ENCODE measurements around the gene LPP.
"Not testable (repeated sequence)": the region's sequence is repeated elsewhere in the genome, so short reads cannot be mapped to it uniquely, and the experiment has no call there.

LPP gene

DNA sequence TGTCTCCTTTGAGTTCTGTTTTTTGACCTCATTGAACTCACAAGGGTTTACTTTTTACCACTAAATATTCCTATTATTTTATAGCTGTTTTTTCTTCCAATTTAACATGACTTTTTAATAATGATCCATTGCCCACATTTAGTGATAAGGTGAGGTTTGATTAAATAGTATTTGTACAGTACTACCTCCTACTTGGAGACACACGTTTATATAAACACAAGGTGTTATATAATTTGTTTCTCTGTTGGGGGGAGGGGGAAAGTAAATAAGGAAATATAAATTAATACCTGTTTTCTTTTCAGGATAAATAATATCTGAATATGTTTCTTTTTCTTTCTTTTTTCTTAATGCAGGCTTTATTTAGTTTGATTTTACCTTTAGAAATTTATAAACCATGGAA lies 281.3 kb downstream of the LPP start:
- no peak for DNase-seq (ENCODE audit: low read depth)

DNA sequence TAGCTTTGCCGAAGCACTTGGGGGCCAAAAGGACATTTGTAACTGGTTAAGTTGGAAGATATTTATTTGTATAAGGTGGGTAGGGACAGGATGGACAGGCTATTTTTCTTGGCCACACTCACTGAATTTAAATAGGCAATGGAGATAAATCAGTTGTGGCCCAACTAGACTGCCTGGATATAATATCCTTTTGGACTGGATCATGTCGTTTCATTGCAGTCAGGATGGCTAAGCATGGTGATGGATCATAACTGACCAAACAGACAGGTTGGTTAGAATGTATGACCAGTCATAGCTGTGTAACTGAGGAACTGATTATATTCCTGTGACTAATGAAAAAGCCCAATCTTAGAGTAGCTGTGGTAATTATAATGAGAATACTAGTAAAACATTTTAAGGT lies 284.0 kb downstream of the LPP start:
- DNase-seq (ENCODE audit: low read depth), result no peak

DNA sequence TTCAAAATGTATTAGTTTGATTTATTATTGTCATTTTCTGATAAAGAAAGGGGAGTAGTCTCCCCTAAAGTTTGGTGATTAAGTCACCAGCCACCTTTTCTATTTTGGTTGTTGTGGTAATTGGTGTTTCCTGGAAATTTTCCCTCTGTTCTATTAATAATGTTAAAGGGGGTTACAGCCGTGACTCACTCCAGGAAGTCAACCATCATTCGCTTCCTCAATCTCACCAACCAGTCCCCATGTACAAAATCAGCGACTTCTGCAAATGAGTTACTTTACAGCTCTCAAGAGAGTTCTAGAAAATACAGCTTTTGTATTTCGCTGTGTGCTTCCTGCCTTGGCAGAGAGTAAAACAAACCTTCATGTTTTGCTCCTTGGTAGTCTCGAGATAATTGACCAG lies 285.1 kb downstream of the LPP start:
- no peak for DNase-seq (ENCODE audit: low read depth)

DNA sequence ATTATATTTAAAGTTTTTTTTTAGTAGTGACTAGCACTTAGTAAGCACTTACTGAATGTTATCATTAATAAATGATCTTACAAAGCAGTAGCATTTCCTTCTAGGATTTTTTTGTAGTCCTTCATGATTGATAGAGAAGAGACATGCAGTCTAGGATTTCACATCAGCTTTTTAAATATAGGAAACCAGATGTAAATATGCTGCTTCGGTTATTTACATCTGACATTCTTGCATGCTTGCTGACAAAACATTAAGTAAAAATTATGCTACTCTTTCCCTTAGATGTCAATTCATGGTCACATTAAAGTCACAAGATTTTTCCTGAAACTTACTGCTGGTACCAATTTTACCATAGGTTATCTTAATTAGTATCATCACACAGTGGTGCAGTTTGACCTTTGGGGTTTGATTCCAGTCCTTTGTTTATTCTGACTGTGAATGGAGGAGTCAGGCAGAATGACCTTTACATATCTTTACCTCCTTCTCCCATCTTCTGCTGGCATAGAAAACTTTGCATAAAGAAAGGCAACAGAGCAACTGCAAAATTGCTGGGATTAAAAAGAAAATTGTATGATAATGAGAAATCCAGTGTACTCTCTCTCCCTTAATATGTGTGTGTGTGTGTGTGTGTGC lies 286.5 kb downstream of the LPP start:
- no peak for DNase-seq (ENCODE audit: low read depth)

DNA sequence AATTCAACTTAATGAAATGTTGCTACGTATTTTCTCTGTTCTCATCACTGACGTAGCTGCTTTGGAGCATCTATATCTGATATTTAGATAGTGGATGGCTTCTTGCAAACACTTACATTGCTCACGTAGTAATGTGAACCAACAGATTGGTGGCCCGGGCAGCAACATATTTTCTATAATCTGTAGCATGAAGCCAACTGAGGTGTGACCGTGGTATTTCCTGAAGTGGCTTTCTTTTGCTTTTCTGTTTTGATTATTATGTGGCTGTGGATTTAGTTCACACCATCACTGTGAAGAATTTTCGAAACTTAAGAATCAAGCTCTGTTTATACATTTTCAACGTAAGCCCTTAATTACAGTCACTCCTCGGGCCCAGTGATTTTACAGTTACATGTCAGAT lies 288.5 kb downstream of the LPP start:
- DNase-seq (ENCODE audit: low read depth), result no peak

DNA sequence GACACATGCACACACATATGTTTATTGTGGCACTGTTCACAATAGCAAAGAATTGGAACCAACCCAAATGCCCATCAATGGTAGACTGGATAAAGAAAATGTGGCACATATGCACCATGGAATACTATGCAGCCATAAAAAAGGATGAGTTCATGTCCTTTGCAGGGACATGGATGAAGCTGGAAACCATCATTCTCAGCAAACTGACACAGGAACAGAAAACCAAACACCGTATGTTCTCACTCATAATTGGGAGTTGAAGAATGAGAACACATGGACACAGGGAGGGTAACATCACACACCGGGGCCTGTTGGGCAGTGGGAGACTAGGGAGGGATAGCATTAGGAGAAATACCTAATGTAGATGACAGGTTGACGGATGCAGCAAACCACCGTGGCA lies 291.2 kb downstream of the LPP start:
- DNase-seq (ENCODE audit: low read depth), result not testable (repeated sequence)

DNA sequence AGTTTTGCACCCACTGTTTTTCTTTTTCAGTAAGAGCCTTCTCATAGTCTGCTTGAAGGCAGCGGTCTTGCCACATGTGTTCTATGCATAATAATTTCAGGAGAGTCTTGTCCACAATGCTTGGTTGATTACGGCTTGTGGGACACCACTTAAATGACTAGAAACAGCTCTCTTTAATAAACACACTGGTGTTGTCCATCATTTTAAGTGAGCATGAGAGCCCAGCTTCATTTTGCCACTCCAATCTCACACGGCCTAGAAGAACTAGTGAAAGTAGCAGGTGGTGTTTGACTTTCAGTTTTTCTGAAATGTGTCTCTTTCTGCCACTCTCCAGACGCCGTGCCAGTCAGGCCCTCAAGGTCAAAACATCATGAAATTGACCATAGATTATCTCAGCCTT lies 292.1 kb downstream of the LPP start:
- DNase-seq (ENCODE audit: low read depth), result no peak

DNA sequence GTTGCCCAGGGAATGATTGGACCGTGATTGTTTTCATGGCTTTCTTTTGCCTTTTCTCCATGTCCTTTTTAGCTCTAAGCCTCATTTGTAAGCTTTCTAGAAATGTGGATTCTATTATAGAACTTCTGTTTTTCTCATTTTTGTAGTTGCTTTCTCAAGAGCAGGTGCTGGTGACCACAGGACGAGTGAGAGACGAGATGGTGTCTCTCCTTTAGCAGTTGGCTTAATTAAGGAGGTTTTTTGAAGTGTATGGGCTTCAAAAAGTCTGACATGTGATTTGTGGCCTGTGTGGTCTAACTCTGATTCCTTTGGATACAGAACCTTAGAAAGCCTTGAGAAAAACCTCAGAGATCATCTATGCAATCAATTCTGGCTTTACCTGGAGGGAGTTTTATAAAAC lies 292.8 kb downstream of the LPP start:
- no peak for DNase-seq (ENCODE audit: low read depth)

DNA sequence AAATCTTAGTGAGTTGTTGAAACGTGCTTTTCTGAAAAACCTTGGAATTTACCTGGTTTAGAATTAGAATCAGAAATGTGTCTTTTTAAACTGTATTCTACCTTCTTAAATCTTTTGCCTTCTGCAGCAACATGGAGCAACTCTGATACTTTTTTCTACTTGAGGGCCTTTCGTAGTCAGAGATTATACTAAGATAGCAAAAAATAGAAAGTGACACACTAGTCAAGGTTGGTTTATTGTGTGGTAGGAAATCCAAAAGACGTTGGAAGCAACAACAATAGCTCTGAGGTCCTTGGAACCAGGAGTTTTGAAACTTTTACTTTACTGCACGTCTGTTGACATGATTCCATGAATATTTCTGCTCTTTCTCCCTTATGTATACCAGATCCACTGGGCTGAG lies 294.9 kb downstream of the LPP start:
- DNase-seq (ENCODE audit: low read depth), result no peak

DNA sequence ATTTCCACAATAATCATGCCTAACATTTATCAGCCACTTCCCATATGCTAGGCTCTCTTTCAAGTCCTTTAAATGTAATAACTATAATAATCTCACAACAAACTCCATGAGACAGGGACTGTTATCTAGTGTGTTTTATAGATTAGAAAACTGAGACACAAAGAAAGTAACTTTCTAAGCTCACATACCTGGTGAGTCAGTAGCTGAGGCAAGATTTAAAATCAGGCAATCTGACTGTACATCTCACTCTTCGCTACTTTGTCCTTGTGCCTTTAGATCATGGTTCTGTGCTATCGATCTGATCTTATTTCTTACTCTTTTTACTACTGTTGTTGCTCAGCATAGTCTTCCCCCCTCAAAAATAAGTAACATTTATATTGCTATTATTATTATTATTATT lies 295.5 kb downstream of the LPP start:
- no peak for DNase-seq (ENCODE audit: low read depth)

DNA sequence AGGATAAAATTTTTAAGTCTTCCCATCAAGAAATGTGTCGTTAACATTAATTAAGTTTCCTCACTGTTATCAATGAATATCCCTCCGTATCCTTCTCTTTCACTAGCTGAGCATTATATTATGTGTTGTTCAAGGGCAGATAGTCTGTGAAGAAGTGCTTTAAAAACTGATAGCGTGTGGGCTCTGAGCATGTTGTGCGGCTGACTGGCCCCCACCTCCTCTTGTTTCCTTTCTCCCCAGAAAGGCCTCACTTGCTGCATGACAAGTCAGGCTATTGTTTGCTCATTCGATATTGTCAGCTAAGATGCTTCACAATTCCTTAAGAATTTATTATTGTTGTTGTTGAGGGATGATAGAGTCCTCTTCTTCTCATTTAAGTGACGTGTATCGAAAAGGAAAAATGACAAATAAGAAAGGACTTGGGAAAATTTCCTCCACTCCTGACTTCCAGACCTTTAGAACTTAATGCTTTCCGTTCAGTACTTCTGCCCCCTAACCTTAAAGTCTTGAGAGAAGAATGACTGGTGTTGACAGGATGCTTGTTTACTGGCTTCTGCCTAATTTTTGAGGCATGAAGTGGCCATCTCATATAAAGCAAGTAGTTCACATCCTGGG lies 298.3 kb downstream of the LPP start:
- DNase-seq (ENCODE audit: low read depth), result no peak

DNA sequence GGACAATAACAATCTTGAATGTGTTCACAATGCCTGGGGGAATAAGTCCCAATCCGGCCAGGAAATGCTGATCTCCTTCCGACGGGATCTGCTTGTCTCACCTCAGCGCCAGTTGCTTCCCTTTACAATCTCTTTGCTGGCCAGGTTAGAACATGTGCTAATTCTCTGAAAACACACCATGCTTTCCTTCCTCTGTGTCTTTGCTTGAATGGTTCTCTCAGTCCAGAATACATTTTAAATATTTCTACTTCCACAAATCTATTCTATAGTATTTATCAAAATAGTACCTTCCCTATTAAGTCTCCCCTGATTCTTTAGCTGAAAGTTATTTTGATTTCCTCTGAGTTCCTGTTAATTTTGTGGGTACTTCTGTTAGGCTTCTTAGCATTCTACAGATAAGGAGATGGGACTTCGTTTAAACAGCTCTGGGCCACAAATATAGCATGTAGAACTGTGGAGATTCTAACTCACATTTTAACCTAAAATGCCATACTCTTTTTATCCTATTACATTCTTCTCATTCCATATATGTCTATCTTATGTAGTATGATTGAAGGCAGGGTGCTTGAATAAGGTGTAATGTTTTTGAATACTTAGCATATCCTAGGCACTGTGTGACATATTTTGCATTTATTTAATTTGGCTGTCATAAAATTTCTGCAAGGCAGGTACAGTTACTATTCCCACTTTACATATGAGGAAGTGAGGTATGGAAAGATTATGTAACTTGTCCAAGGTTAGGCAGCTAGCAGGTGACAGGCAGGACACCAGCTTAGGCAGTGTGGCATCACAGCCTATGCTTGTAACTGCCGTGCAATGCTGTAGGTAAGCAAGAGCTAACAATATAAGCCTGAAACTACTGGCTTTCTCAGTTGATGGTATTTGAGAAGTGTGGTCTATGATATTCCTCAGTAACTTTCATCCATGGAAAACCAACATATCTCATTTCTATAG lies 299.8 kb downstream of the LPP start:
- DNase-seq (ENCODE audit: low read depth), result no peak

DNA sequence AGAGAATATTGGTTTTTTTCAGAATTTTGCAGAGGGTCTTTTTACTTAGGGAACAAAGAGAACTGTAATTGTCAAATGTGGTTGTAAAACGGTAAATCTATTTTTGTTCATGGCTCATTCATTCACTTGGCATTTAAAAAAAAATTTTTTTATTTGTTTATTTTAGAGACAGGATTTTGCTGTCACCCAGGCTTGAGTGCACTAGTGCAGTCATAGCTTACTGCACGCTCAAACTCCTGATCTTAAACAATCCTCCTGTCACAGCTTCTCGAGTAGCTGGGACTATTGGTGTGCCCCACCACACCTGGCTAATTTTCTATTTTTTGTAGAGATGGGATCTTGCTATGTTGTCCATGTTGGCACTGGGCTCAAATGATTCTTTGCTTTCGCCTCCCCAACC lies 301.8 kb downstream of the LPP start:
- DNase-seq (ENCODE audit: low read depth), result no peak

DNA sequence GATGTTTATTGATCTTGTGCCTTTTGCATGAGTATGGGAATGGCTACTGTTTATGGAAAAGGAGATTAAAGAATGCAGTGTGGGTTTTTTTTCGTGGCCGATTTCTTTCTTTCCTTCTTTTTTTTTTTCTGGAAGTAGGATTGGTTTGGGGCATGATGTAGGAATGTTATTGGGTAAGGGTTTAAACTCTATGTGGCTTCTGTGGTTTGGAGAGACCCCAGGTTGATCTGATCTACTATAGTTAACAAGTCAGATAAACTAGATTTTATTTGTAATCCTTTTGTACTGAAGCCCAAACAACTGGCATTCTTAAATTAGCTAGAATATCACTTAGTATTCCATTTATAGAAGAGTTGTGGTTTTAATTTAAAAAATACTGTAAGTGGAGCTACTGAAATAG lies 304.8 kb downstream of the LPP start:
- no peak for DNase-seq (ENCODE audit: low read depth)

DNA sequence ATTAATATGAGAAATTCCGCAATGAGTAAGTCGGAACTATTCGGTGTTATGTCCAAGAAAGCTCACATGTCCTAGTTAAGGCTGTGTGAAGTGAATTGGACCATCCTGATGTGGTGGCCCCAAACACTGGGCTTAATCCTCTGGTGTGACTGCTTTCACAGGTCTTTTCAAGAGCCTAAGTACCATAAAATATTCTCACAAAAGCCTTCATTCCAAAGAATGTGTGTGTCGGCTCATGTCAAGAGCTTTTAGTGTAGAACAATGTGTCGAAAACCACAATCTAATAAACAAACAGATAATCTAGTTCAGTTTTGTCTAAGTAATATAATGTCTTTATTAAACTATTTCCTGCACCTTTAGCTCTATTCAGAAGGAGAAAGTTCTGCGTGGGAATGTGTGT lies 311.4 kb downstream of the LPP start:
- no peak for DNase-seq (ENCODE audit: low read depth)

DNA sequence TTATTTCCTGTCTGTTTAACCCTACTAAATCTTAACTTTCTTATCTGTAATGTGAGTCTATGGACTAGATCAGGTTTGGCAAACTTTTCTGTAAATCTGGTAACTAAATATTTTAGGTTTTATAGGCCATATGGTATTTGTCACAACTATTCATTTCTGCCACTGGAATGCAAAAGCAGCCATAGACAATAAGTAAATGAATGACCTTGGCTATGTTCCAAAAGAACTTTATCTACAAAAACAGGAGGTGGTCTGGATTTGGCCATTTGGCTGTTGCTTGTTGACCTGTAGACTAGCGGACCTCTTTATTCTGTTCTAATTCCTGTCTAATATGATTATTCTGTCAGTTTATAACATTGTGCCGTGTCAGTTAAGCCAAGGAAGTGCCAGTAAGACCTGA lies 314.2 kb downstream of the LPP start:
- DNase-seq (ENCODE audit: low read depth), result no peak

DNA sequence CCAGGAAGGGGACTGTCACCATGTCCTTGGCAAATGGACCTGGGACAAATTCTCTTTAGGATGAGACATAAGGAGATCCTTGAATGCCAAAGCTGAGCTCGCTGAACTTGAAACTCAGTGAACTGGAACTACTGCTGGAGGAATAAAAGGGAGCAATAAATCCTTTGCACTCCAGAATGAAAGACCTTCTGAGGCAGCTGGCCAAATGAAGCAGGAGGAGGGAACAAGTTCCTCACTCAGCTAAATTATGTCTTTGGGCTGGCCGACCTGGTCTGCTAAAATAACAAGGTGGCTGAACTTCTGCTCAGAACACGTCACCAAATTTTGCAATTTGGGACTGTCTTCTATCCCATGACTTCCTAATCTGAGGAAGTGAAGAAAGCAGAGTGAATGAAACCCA lies 314.7 kb downstream of the LPP start:
- no peak for DNase-seq (ENCODE audit: low read depth)

DNA sequence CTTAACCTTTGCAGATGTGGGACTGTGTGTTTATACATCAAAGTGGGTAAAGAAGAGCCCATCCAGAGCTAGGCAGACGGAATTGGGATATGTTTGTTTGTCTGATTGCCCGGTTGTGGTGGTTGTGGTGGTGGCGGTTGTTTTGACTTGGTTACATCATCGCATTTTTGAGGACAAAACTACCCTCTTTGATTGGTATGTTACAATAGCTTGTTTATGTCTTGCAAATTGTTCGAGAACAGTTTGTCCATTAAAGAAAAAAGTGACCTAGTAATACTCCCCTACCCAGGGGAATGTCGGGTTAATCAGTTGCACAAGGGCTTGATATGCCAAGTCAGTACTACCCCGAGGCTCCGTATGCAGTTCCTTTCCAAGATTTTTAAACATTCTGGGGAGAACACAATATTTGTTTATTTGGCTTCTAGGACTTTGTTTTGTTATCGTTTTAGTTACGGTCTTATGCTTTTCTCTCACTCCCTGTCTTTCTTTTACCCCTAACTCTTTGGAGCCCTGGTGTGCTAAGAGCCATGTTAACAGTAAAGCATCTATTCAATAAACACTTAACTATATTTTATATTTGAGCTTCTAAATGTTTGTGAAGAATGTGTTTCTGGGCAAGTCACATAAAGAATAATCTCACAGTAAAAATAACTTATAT lies 315.4 kb downstream of the LPP start:
- no peak for DNase-seq (ENCODE audit: low read depth)

DNA sequence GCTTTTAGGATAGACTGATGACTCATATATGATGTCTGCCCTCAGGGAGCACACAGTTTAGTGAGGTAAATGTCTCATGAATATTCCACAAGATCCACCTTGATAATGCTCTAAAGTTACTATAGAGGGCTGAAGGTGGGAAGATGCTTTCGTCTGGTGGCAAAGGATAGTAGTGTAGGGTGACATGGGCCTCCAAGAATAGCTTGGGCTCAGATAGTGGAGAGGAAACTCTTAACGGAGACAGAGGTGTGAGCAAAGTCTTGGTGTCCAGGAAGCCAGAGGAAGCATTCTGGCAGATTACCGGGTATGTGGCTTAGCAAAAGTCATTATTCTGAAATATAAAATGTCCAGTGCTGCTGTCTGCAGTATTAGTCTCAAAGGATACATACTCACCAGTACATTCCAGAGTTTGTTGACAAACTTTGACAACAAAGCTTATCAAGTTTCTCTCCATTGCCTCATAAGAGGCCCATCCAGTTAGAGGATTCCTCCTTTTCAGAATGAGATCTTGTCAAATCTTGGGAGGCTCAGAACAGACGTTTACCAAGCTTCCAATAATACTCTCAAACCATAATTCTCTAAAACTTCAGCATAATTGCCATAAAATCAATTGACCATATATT lies 316.7 kb downstream of the LPP start:
- no peak for DNase-seq (ENCODE audit: low read depth)

DNA sequence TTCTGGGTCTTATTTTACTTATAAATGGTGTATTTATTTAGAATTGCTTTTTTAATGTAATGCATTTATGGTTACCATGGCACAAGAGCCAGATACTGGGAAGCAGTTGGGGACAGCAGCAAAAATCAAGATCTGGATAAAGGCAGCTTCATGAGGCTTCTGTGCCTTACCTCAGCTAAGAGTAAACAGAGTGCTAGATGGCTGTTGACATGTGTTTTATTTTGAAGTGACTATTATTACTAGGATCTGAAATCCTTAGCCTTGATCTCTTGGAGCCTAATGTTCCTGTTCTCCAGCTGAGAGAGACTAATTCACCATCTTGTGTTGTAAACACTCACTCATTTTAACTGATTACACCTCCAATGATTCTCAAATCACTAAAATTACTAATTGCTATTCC lies 317.8 kb downstream of the LPP start:
- DNase-seq (ENCODE audit: low read depth), result no peak

DNA sequence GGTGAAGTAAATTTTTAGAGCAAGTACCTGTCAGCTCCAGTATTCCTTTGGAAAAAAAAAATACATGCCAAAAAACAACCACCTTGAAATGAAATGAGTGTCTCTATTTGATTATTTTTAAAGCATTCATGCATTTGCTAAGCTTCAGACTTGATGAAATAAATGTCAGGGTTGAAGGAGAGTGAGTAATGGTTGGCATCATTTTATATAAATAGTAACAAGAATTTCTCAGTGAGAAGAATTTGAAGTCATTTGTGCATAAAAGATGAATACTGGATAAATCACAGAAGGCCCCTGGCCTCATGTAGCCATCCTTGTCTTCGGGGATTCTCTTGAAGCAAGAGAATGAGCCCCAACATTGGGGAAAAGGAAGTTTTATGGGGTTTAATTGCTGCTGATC lies 318.4 kb downstream of the LPP start:
- DNase-seq (ENCODE audit: low read depth), result no peak

DNA sequence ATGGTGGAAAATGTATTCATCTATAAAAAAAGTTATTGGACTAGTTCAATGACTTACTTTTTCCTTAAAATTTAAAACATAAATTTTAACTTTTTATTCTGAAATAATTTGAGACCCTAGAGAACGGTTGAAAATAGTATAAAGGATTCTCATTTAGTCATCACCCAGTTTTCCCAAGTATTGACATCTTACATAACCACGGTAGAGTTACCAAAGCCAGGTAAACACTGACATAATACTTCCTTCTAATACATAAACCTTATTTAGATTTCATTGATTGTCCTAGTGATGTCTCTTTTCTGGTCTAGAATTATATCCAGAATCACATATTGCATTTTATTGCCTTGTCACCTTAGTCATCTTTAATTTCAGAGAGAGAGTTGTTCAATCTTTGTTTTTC lies 319.1 kb downstream of the LPP start:
- DNase-seq (ENCODE audit: low read depth), result no peak

Measured in activated T-cell treated with anti-CD3 and anti-CD28 coated beads for 48 hours (primary cell).